ENCODE measurements around the gene KCTD17.

KCTD17 gene, protein sequence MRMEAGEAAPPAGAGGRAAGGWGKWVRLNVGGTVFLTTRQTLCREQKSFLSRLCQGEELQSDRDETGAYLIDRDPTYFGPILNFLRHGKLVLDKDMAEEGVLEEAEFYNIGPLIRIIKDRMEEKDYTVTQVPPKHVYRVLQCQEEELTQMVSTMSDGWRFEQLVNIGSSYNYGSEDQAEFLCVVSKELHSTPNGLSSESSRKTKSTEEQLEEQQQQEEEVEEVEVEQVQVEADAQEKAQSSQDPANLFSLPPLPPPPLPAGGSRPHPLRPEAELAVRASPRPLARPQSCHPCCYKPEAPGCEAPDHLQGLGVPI

DNA sequence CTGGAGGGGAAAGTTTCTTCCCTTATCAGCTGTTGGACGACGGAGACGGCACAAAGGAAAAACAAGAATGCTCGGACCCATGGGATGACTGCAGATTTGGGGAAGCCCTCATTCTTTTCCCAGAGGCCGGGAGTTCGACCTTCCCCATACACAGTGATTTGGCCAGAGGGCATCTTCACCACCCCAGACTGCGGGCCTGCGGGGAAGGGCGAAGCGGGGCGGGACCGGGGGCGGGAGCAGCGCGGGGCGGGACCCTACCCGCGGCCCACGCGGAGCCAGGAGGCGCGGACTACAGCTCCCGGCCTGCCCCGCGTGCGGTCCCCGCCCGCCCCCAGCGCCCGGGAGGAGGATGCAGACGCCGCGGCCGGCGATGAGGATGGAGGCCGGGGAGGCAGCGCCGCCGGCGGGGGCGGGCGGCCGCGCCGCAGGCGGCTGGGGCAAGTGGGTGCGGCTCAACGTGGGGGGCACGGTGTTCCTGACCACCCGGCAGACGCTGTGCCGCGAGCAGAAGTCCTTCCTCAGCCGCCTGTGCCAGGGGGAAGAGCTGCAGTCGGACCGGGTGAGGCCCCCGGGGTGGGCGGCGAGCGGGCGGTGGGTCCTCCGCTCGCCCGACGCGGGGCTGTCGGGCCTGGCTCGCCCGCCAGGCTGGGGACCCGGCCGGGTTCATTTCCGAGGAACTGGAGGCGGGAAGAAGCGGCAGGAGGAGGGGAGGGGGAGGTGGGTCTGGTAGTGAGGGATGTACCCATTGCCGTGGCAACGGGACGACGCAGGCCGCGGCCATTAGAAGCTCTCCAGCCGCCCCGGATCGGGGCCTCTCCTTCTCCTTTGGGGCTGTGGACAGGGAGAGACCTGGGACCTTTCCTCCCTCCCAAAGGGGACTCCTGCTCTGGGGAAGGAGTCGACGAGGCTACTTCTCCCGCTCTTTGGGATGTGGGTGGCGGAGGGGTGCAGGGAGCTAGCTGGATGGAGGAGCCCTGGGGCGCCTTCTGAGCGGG, at the start of gene KCTD17:
KCTD17 (plus strand) TSS at position 352 of the 995 bp plus-strand sequence; CDS start at position 371, 19 bp downstream.
- Histone ChIP-seq H3K4me1 (ENCODE audit: control insufficient read depth in 1 of 2, insufficient read depth in 2 of 2, low read length in 2 of 2) (peaks cover 34% of the 10 kb centered on the region in 2 donors), H3K9me3 (ENCODE audit: control insufficient read depth in 1 of 2, low read length in 2 of 2) (no peaks in the 10 kb centered on the region), H3K27ac (ENCODE audit: low read depth, low read length) (no peak within 1 kb of the TSS), H3K4me3 (ENCODE audit: low read depth in 1 of 2, low read length in 2 of 2) (peak within 1 kb of the TSS; percentile 55 to 73), H3K27me3 (ENCODE audit: control insufficient read depth in 1 of 2, insufficient read depth in 2 of 2, low read length in 2 of 2) (no peaks in the 10 kb centered on the region), H3K9ac (ENCODE audit: low read depth in 1 of 2, low read length in 2 of 2) (peak within 1 kb of the TSS in 1 of 2 donors; percentile 43), H3K36me3 (ENCODE audit: control insufficient read depth in 1 of 2, insufficient read depth in 2 of 2, low read length in 2 of 2) (peaks cover 0 to 5% of the 10 kb centered on the region in 2 donors)

DNA sequence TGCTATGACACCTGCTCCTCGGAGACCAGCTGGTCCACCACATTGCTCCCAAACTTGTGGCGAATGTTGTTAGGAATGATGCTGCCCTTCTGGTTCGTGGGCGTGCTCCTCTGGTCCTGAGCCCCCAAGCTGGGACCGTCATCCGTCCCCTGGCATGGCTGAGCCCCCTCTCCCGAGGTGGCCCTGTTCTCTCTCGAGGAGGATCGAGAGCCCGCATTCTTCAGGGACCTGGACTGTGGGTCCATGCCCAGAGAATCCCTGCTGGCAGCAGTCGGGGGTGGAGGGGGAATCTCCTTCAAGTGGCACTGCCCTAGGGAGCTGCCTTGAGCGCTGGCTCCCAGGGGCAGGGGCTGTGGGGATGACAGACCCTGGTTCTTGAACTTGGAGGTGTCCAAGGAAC, 49.7 kb upstream of the KCTD17 start:
- no peak overlapping the region for H3K9ac ChIP-seq (ENCODE audit: low read depth in 1 of 2, low read length in 2 of 2)
- H3K4me1 ChIP-seq (ENCODE audit: control insufficient read depth in 1 of 2, insufficient read depth in 2 of 2, low read length in 2 of 2), result peaks cover 0 to 5% of the 10 kb centered on the region in 2 donors

DNA sequence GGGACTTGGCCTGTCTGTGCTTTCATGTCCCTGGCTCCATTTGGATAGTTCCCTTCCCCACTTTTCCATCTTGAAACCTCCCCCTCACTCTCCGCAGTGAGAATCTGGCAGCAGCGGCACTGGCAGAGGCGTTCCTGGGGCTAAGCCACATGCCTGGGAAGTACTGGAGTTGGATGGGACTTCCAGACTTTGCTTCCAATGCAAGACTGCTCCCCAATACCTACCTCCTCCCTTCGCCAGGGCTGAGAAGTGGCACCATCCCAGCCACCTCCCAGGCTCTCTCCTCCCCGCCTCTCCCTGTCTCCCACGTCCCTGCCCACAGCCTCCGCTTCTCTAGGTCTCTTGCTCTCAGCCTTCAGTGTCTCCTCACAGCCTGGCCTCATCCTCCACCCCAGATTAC, 48.9 kb upstream of the KCTD17 start:
- Histone ChIP-seq H3K36me3 (ENCODE audit: control insufficient read depth in 1 of 2, insufficient read depth in 2 of 2, low read length in 2 of 2) (no peaks in the 10 kb centered on the region), H3K4me3 (ENCODE audit: low read depth in 1 of 2, low read length in 2 of 2) (no peak overlapping the region), H3K9me3 (ENCODE audit: control insufficient read depth in 1 of 2, low read length in 2 of 2) (peaks cover 0 to 2% of the 10 kb centered on the region in 2 donors), H3K9ac (ENCODE audit: low read depth in 1 of 2, low read length in 2 of 2) (no peak overlapping the region), H3K27me3 (ENCODE audit: control insufficient read depth in 1 of 2, insufficient read depth in 2 of 2, low read length in 2 of 2) (no peaks in the 10 kb centered on the region), H3K4me1 (ENCODE audit: control insufficient read depth in 1 of 2, insufficient read depth in 2 of 2, low read length in 2 of 2) (peaks cover 0 to 5% of the 10 kb centered on the region in 2 donors), H3K27ac (ENCODE audit: low read depth, low read length) (no peak overlapping the region)

More for the DNA sequence above, 49.7 kb upstream of the KCTD17 start:
- no peaks in the 10 kb centered on the region for H3K27me3 ChIP-seq (ENCODE audit: control insufficient read depth in 1 of 2, insufficient read depth in 2 of 2, low read length in 2 of 2)
- no peaks in the 10 kb centered on the region for H3K36me3 ChIP-seq (ENCODE audit: control insufficient read depth in 1 of 2, insufficient read depth in 2 of 2, low read length in 2 of 2)
- H3K9me3 ChIP-seq (ENCODE audit: control insufficient read depth in 1 of 2, low read length in 2 of 2), result peaks cover 0 to 2% of the 10 kb centered on the region in 2 donors
- no peak overlapping the region for H3K4me3 ChIP-seq (ENCODE audit: low read depth in 1 of 2, low read length in 2 of 2)
- H3K27ac ChIP-seq (ENCODE audit: low read depth, low read length), result no peak overlapping the region

DNA sequence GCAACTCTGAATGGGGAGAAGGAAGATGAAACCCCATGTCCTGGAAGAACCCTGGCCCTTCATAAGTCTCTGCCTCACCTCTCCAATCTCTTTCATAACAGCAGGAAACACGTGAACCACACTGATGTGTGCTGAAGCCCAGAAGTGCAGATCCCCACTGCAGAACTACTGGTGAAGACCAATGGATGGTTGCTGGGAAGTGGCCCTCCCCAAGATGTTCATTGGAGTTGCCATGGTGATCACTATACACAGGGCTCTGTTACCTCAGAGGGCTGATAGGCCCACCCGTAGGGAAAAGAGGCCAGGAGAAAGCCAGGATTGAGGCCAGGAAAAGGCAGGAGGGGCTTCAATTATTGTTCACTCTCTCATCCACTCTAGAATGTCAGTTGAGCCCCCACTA, 43.9 kb upstream of the KCTD17 start:
- H3K27me3 ChIP-seq (ENCODE audit: control insufficient read depth in 1 of 2, insufficient read depth in 2 of 2, low read length in 2 of 2), result no peaks in the 10 kb centered on the region
- peaks cover 16 to 18% of the 10 kb centered on the region in 2 donors for H3K4me1 ChIP-seq (ENCODE audit: control insufficient read depth in 1 of 2, insufficient read depth in 2 of 2, low read length in 2 of 2)
- H3K4me3 ChIP-seq (ENCODE audit: low read depth in 1 of 2, low read length in 2 of 2), result no peak overlapping the region
- H3K27ac ChIP-seq (ENCODE audit: low read depth, low read length), result no peak overlapping the region
- H3K9me3 ChIP-seq (ENCODE audit: control insufficient read depth in 1 of 2, low read length in 2 of 2), result peaks cover 0 to 2% of the 10 kb centered on the region in 2 donors
- peaks cover 0 to 4% of the 10 kb centered on the region in 2 donors for H3K36me3 ChIP-seq (ENCODE audit: control insufficient read depth in 1 of 2, insufficient read depth in 2 of 2, low read length in 2 of 2)
- H3K9ac ChIP-seq (ENCODE audit: low read depth in 1 of 2, low read length in 2 of 2), result no peak overlapping the region

DNA sequence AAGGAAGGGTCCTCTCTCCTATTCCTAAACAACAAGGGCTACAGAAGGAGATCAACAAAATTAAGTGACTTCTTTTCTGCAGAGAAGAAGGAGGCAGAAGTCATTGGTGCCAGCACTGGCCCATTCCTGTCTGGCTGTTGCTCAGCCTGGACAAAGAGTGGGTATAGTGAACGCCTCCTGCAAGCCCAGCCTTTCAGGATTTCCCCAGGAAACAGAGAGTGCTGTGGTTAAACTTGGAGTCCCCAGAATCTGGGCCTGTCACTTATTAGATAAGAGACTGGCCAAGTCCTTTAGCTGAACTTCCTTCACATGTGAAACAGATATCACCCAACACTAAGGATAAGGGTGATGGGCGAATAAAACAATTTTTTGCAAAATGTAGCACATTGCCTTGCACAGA, 43.2 kb upstream of the KCTD17 start:
- Histone ChIP-seq H3K27me3 (ENCODE audit: control insufficient read depth in 1 of 2, insufficient read depth in 2 of 2, low read length in 2 of 2) (no peaks in the 10 kb centered on the region), H3K4me1 (ENCODE audit: control insufficient read depth in 1 of 2, insufficient read depth in 2 of 2, low read length in 2 of 2) (peaks cover 19 to 25% of the 10 kb centered on the region in 2 donors), H3K4me3 (ENCODE audit: low read depth in 1 of 2, low read length in 2 of 2) (no peak overlapping the region), H3K9ac (ENCODE audit: low read depth in 1 of 2, low read length in 2 of 2) (no peak overlapping the region), H3K9me3 (ENCODE audit: control insufficient read depth in 1 of 2, low read length in 2 of 2) (peaks cover 0 to 2% of the 10 kb centered on the region in 2 donors), H3K36me3 (ENCODE audit: control insufficient read depth in 1 of 2, insufficient read depth in 2 of 2, low read length in 2 of 2) (peaks cover 0 to 4% of the 10 kb centered on the region in 2 donors), H3K27ac (ENCODE audit: low read depth, low read length) (no peak overlapping the region)

DNA sequence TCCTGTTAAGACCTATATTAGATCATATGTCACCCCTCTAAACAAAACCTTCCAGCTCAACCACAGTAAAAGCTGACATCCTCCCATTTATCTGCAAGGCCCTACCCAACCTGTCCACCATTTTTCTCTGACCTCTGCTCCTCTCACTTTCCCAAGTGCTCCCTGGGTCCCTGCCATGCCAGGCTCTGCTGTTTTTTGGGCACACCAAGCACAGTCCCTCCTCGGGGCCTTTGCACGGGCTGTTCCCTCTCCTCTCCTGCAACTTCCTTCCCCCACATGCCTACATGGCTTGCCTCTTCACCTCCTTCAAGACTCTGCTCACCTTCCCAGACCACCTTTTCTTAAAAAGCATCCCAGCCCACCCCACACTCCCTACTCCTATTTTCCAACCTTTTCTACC, 42.1 kb upstream of the KCTD17 start:
- Histone ChIP-seq H3K27ac (ENCODE audit: low read depth, low read length) (no peak overlapping the region), H3K4me3 (ENCODE audit: low read depth in 1 of 2, low read length in 2 of 2) (no peak overlapping the region), H3K4me1 (ENCODE audit: control insufficient read depth in 1 of 2, insufficient read depth in 2 of 2, low read length in 2 of 2) (peaks cover 22 to 34% of the 10 kb centered on the region in 2 donors), H3K36me3 (ENCODE audit: control insufficient read depth in 1 of 2, insufficient read depth in 2 of 2, low read length in 2 of 2) (peaks cover 0 to 4% of the 10 kb centered on the region in 2 donors), H3K9me3 (ENCODE audit: control insufficient read depth in 1 of 2, low read length in 2 of 2) (peaks cover 0 to 2% of the 10 kb centered on the region in 2 donors), H3K27me3 (ENCODE audit: control insufficient read depth in 1 of 2, insufficient read depth in 2 of 2, low read length in 2 of 2) (no peaks in the 10 kb centered on the region), H3K9ac (ENCODE audit: low read depth in 1 of 2, low read length in 2 of 2) (no peak overlapping the region)

DNA sequence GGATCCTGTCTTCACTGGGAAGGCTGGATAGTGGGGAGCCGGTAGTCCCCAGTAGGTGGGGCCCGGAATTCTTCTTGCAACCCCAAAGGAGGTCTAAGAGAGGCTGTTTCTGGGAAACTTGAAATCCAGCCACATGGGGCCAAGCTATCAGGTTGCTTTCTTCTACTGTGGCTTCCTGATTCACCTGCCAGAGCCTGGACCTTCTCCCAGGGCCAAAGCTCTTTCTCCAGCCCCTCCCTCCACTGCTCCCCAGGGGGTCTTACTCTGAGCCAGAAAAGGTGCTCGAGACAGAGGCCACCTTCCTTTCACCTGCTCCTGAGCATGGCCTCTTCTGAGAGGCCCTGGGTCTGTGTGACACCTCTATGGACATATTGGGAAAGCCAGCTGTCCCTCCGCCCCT, 41.4 kb upstream of the KCTD17 start:
- H3K4me1 ChIP-seq (ENCODE audit: control insufficient read depth in 1 of 2, insufficient read depth in 2 of 2, low read length in 2 of 2), result peaks cover 29 to 41% of the 10 kb centered on the region in 2 donors

DNA sequence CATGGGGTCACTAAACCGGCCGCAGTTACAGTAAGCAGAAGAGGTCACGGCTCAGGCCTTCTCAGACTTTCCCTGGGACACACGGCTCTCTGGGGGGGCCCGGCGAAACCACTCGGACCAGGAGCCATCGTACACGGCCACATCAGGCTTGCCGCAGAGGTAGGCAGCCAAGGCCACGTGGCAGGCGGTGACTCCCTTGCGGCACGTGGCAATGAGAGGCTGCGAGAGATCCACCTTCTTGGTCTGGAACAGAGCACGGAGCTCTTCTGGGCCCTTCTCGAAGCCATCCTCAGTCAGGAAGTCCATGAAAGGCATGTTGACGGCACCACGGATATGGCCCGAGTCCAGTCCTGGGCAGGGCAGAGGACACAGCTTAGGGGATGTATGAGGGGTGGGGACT, 40.6 kb upstream of the KCTD17 start:
- Histone ChIP-seq H3K27ac (ENCODE audit: low read depth, low read length) (no peak overlapping the region), H3K4me1 (ENCODE audit: control insufficient read depth in 1 of 2, insufficient read depth in 2 of 2, low read length in 2 of 2) (peaks cover 35 to 46% of the 10 kb centered on the region in 2 donors)

More for the DNA sequence above, 41.4 kb upstream of the KCTD17 start:
- Histone ChIP-seq H3K4me3 (ENCODE audit: low read depth in 1 of 2, low read length in 2 of 2) (no peak overlapping the region), H3K36me3 (ENCODE audit: control insufficient read depth in 1 of 2, insufficient read depth in 2 of 2, low read length in 2 of 2) (peaks cover 0 to 4% of the 10 kb centered on the region in 2 donors), H3K9ac (ENCODE audit: low read depth in 1 of 2, low read length in 2 of 2) (no peak overlapping the region), H3K27me3 (ENCODE audit: control insufficient read depth in 1 of 2, insufficient read depth in 2 of 2, low read length in 2 of 2) (no peaks in the 10 kb centered on the region), H3K9me3 (ENCODE audit: control insufficient read depth in 1 of 2, low read length in 2 of 2) (no peaks in the 10 kb centered on the region), H3K27ac (ENCODE audit: low read depth, low read length) (no peak overlapping the region)

DNA sequence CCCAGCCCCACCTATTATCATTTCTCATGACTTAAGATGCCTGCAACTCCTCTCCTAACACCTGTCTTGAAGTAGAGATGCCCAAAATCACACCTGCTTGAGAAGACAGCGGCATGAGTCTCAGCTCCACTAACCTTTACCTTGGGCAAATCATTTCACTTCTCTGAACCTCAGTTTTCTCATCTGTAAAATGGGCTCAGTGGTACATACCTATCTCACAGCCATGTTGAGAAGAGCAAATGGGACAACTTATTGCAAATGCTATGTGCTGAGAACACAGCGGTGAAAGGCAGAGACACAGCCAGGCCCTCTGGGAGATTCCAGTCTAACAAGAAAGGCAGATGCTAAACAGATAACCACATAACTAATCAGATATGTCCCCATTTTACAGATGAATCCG, 40.1 kb upstream of the KCTD17 start:
- no peak overlapping the region for H3K27ac ChIP-seq (ENCODE audit: low read depth, low read length)
- H3K4me3 ChIP-seq (ENCODE audit: low read depth in 1 of 2, low read length in 2 of 2), result no peak overlapping the region
- H3K9me3 ChIP-seq (ENCODE audit: control insufficient read depth in 1 of 2, low read length in 2 of 2), result no peaks in the 10 kb centered on the region
- H3K9ac ChIP-seq (ENCODE audit: low read depth in 1 of 2, low read length in 2 of 2), result no peak overlapping the region
- peaks cover 38 to 50% of the 10 kb centered on the region in 2 donors for H3K4me1 ChIP-seq (ENCODE audit: control insufficient read depth in 1 of 2, insufficient read depth in 2 of 2, low read length in 2 of 2)
- no peaks in the 10 kb centered on the region for H3K27me3 ChIP-seq (ENCODE audit: control insufficient read depth in 1 of 2, insufficient read depth in 2 of 2, low read length in 2 of 2)
- peaks cover 0 to 4% of the 10 kb centered on the region in 2 donors for H3K36me3 ChIP-seq (ENCODE audit: control insufficient read depth in 1 of 2, insufficient read depth in 2 of 2, low read length in 2 of 2)

More for the DNA sequence above, 40.6 kb upstream of the KCTD17 start:
- Histone ChIP-seq H3K9ac (ENCODE audit: low read depth in 1 of 2, low read length in 2 of 2) (no peak overlapping the region), H3K27me3 (ENCODE audit: control insufficient read depth in 1 of 2, insufficient read depth in 2 of 2, low read length in 2 of 2) (no peaks in the 10 kb centered on the region), H3K36me3 (ENCODE audit: control insufficient read depth in 1 of 2, insufficient read depth in 2 of 2, low read length in 2 of 2) (peaks cover 0 to 4% of the 10 kb centered on the region in 2 donors), H3K9me3 (ENCODE audit: control insufficient read depth in 1 of 2, low read length in 2 of 2) (no peaks in the 10 kb centered on the region), H3K4me3 (ENCODE audit: low read depth in 1 of 2, low read length in 2 of 2) (no peak overlapping the region)
